NT2/D1 (cell line): ENCODE measurements around the gene SCYGR7.
"Not testable (repeated sequence)": the region's sequence is repeated elsewhere in the genome, so short reads cannot be mapped to it uniquely, and the experiment has no call there.

Source experiments
- DNase-seq: peaks from one replicate; pipeline ENCODE4 v3.0.0-alpha.2; 2011; ENCODE audit warnings: low read depth, low spot score
- H3K27me3 ChIP-seq: 2 replicates; pipeline ENCODE4 v1.6.0; 2011; ENCODE audit warnings: mild to moderate bottlenecking; ENCODE audit not compliant: insufficient read length, insufficient read depth
- H3K36me3 ChIP-seq: 2 replicates; pipeline ENCODE4 v1.6.1; 2011; ENCODE audit warnings: mild to moderate bottlenecking, low read length, mixed read lengths; ENCODE audit not compliant: insufficient read depth, insufficient read length
- H3K4me1 ChIP-seq: 2 replicates; pipeline ENCODE4 v1.5.1; 2011; ENCODE audit not compliant: insufficient read depth, insufficient read length
- H3K4me3 ChIP-seq: 2 replicates; pipeline ENCODE4 v1.5.1; 2011; ENCODE audit warnings: low read depth; ENCODE audit not compliant: insufficient read length
- H3K9ac ChIP-seq: 2 replicates; pipeline ENCODE4 v1.6.0; 2011; ENCODE audit warnings: low read depth; ENCODE audit not compliant: insufficient read length
- H3K9me3 ChIP-seq: 2 replicates; pipeline ENCODE4 v1.5.1; 2011; ENCODE audit warnings: mild to moderate bottlenecking, low read length; ENCODE audit not compliant: insufficient read depth
- SUZ12 ChIP-seq: IDR thresholded peaks from 2 replicates; pipeline ENCODE4 v1.6.1; 2011; ENCODE audit not compliant: insufficient read length, insufficient read depth; ENCODE audit errors: extremely low read depth
- YY1 ChIP-seq: IDR thresholded peaks from 2 replicates; pipeline ENCODE4 v1.6.1; 2011; ENCODE audit not compliant: insufficient read length, insufficient read depth
- ZNF274 ChIP-seq: IDR thresholded peaks from 2 replicates; pipeline ENCODE4 v1.6.1; 2011; ENCODE audit warnings: mild to moderate bottlenecking, low read depth, low read length

Gene SCYGR7

GRCh38 chr2:227720680-227721079, 7.5 kb upstream of the SCYGR7 start:
- no peaks in the 10 kb centered on the region for H3K9me3 ChIP-seq
- no peak overlapping the region for H3K4me3 ChIP-seq
- peaks cover 2% of the 10 kb centered on the region for H3K27me3 ChIP-seq
- H3K4me1 ChIP-seq, result no peaks in the 10 kb centered on the region
- DNase-seq, result no peak
- H3K9ac ChIP-seq, result no peak overlapping the region
- no peak for TF ChIP-seq YY1
- TF ChIP-seq SUZ12, result no peak
- TF ChIP-seq ZNF274, result no peak
- H3K36me3 ChIP-seq, result no peaks in the 10 kb centered on the region

- H3K36me3 ChIP-seq, H3K4me1 ChIP-seq, H3K9ac ChIP-seq, DNase-seq, H3K9me3 ChIP-seq, H3K27me3 ChIP-seq, H3K4me3 ChIP-seq: not testable (repeated sequence)
Observed at GRCh38 chr2:227722821-227723220, 5.3 kb upstream of the SCYGR7 start.

GRCh38 chr2:227724394-227725039, 3.6 kb upstream of the SCYGR7 start, which contains the start of gene SCYGR6:
Gene SCYGR6, minus strand, starts transcription at chr2:227724757. Its CDS starts 0 bp downstream, at chr2:227724757.
- H3K27me3 ChIP-seq, result no peaks in the 10 kb centered on the region
- no peaks in the 10 kb centered on the region for H3K4me1 ChIP-seq
- H3K9me3 ChIP-seq, result no peaks in the 10 kb centered on the region
- no peaks in the 10 kb centered on the region for H3K36me3 ChIP-seq
- no peak within 1 kb of the TSS for H3K9ac ChIP-seq
- no peak for DNase-seq
- TF ChIP-seq YY1 (no peak), ZNF274 (no peak), SUZ12 (no peak)
- no peak within 1 kb of the TSS for H3K4me3 ChIP-seq

GRCh38 chr2:227739351-227739750, 11.2 kb downstream of the SCYGR7 start:
- H3K4me3 ChIP-seq, result no peak overlapping the region
- H3K36me3 ChIP-seq, result no peaks in the 10 kb centered on the region
- H3K9me3 ChIP-seq, result no peaks in the 10 kb centered on the region
- TF ChIP-seq ZNF274 (no peak), SUZ12 (no peak), YY1 (no peak)
- DNase-seq, result no peak
- no peak overlapping the region for H3K9ac ChIP-seq
- H3K4me1 ChIP-seq, result peaks cover 7% of the 10 kb centered on the region
- no peaks in the 10 kb centered on the region for H3K27me3 ChIP-seq

GRCh38 chr2:227740705-227741104, 12.6 kb downstream of the SCYGR7 start:
- not testable (repeated sequence) for H3K36me3 ChIP-seq, H3K9ac ChIP-seq, H3K4me1 ChIP-seq, H3K4me3 ChIP-seq, H3K27me3 ChIP-seq, H3K9me3 ChIP-seq
- DNase-seq, result peak; percentile 50

- Histone ChIP-seq H3K9ac (no peak within 1 kb of the TSS), H3K9me3 (no peaks in the 10 kb centered on the region), H3K36me3 (no peaks in the 10 kb centered on the region), H3K27me3 (no peaks in the 10 kb centered on the region), H3K4me1 (peaks cover 4% of the 10 kb centered on the region), H3K4me3 (no peak within 1 kb of the TSS)
- no peak for TF ChIP-seq SUZ12
- TF ChIP-seq ZNF274, result no peak
- no peak for TF ChIP-seq YY1
- no peak for DNase-seq
Observed at GRCh38 chr2:227745594-227745993, 17.5 kb downstream of the SCYGR7 start, which contains the start of gene SCYGR8. Gene SCYGR8, plus strand, starts transcription at chr2:227745894. Its CDS starts 0 bp downstream, at chr2:227745894.

GRCh38 chr2:227748079-227748478, 19.9 kb downstream of the SCYGR7 start:
- Histone ChIP-seq H3K27me3 (no peaks in the 10 kb centered on the region), H3K9me3 (no peaks in the 10 kb centered on the region), H3K9ac (no peak overlapping the region), H3K4me3 (no peak overlapping the region), H3K4me1 (peaks cover 4% of the 10 kb centered on the region), H3K36me3 (no peaks in the 10 kb centered on the region)
- TF ChIP-seq SUZ12 (no peak), YY1 (no peak), ZNF274 (no peak)
- no peak for DNase-seq

- H3K36me3 ChIP-seq, H3K9ac ChIP-seq, H3K4me3 ChIP-seq, H3K9me3 ChIP-seq, DNase-seq, H3K27me3 ChIP-seq: not testable (repeated sequence)
- H3K4me1 ChIP-seq, result peaks cover 12% of the 10 kb centered on the region
Observed at GRCh38 chr2:227756261-227756660, 28.1 kb downstream of the SCYGR7 start.
